ENCODE measurements around the gene PHC3.
"Not testable (repeated sequence)": the region's sequence is repeated elsewhere in the genome, so short reads cannot be mapped to it uniquely, and the experiment has no call there.

Gene PHC3

GRCh38 chr3:170207717-170208116, 26.2 kb upstream of the PHC3 start:
- no peak for DNase-seq (ENCODE audit: extremely low spot score)
- ChIA-PET CTCF (no interaction called here), POLR2A (no interaction called here)
- no peak for TF ChIP-seq TARDBP (IDR thresholded peaks at IDR 0.05)
- TF ChIP-seq ZNF384 (IDR thresholded peaks at IDR 0.05), result no peak

GRCh38 chr3:170206164-170206762, 24.7 kb upstream of the PHC3 start:
- POLR2A ChIA-PET; CTCF ChIA-PET; DNase-seq (ENCODE audit: extremely low spot score): not testable (repeated sequence)

- TF ChIP-seq NFRKB (IDR thresholded peaks at IDR 0.05) (no peak), FOXM1 (IDR thresholded peaks at IDR 0.05; ENCODE audit: borderline replicate concordance) (no peak), FOXA1 (IDR thresholded peaks at IDR 0.05) (no peak), SP1 (IDR thresholded peaks at IDR 0.05) (no peak), HDGF (IDR thresholded peaks at IDR 0.05; ENCODE audit: borderline replicate concordance) (no peak), ARNT (IDR thresholded peaks at IDR 0.05) (no peak), SUZ12 (IDR thresholded peaks at IDR 0.05) (no peak), TARDBP (IDR thresholded peaks at IDR 0.05) (no peak), LEF1 (IDR thresholded peaks at IDR 0.05; ENCODE audit: borderline replicate concordance) (no peak), BHLHE40 (IDR thresholded peaks at IDR 0.05; ENCODE audit: borderline replicate concordance) (no peak), L3MBTL2 (conservative IDR thresholded peaks at IDR 0.05) (no peak)
- DNase-seq (ENCODE audit: extremely low spot score), result no peak
- ChIA-PET POLR2A (no interaction called here), CTCF (no interaction called here)
Measured at GRCh38 chr3:170205302-170205701, 23.8 kb upstream of the PHC3 start.

DNA sequence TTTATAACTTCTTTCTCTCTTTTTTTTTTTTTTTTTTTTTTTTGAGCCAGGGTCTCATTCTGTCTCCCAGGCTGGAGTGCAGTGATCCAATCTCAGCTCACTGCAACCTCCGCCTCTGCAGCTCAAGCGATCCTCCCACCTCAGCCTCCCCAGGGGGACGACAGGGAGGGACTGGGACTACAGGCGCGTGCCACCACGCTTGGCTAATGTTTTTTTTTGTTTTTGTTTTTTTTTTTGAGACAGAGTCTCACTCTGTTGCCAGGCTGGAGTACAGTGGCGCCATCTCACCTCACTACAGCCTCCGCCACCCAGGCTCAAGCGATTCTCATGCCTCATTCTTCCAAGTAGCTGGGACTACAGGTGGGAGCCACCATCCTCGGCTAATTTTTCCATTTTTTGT, 23.0 kb upstream of the PHC3 start:
- CTCF ChIA-PET, result no interaction called here
- POLR2A ChIA-PET, result no interaction called here
- TF ChIP-seq SP1 (IDR thresholded peaks at IDR 0.05) (no peak), BHLHE40 (IDR thresholded peaks at IDR 0.05; ENCODE audit: borderline replicate concordance) (no peak)
- no peak for DNase-seq (ENCODE audit: extremely low spot score)

- no peak for DNase-seq (ENCODE audit: extremely low spot score)
- TF ChIP-seq L3MBTL2 (conservative IDR thresholded peaks at IDR 0.05) (no peak), TARDBP (IDR thresholded peaks at IDR 0.05) (no peak), ELF4 (IDR thresholded peaks at IDR 0.05) (no peak), CTBP1 (IDR thresholded peaks at IDR 0.05; ENCODE audit: borderline replicate concordance) (no peak), SUZ12 (IDR thresholded peaks at IDR 0.05) (no peak), NFRKB (IDR thresholded peaks at IDR 0.05) (no peak), FOXM1 (IDR thresholded peaks at IDR 0.05; ENCODE audit: borderline replicate concordance) (no peak), HDGF (IDR thresholded peaks at IDR 0.05; ENCODE audit: borderline replicate concordance) (no peak), SP1 (IDR thresholded peaks at IDR 0.05) (no peak), FOXA1 (IDR thresholded peaks at IDR 0.05) (no peak), ZNF384 (IDR thresholded peaks at IDR 0.05) (no peak), BHLHE40 (IDR thresholded peaks at IDR 0.05; ENCODE audit: borderline replicate concordance) (no peak), ARNT (IDR thresholded peaks at IDR 0.05) (no peak)
- ChIA-PET CTCF (no interaction called here), POLR2A (no interaction called here)
Measured at GRCh38 chr3:170204023-170204472, 22.5 kb upstream of the PHC3 start.

GRCh38 chr3:170203457-170203856, 21.9 kb upstream of the PHC3 start:
- TF ChIP-seq CTBP1 (IDR thresholded peaks at IDR 0.05; ENCODE audit: borderline replicate concordance) (no peak), FOXA1 (IDR thresholded peaks at IDR 0.05) (no peak), FOXM1 (IDR thresholded peaks at IDR 0.05; ENCODE audit: borderline replicate concordance) (no peak), BHLHE40 (IDR thresholded peaks at IDR 0.05; ENCODE audit: borderline replicate concordance) (no peak), SP1 (IDR thresholded peaks at IDR 0.05) (no peak), FOXK2 (IDR thresholded peaks at IDR 0.05) (no peak), ZNF384 (IDR thresholded peaks at IDR 0.05) (no peak), SUZ12 (IDR thresholded peaks at IDR 0.05) (no peak), TARDBP (IDR thresholded peaks at IDR 0.05) (no peak), NFRKB (IDR thresholded peaks at IDR 0.05) (no peak), LEF1 (IDR thresholded peaks at IDR 0.05; ENCODE audit: borderline replicate concordance) (no peak), ELF4 (IDR thresholded peaks at IDR 0.05) (no peak), L3MBTL2 (conservative IDR thresholded peaks at IDR 0.05) (no peak), ARNT (IDR thresholded peaks at IDR 0.05) (no peak), HDGF (IDR thresholded peaks at IDR 0.05; ENCODE audit: borderline replicate concordance) (no peak)
- TF ChIP-seq, protein P1, sequence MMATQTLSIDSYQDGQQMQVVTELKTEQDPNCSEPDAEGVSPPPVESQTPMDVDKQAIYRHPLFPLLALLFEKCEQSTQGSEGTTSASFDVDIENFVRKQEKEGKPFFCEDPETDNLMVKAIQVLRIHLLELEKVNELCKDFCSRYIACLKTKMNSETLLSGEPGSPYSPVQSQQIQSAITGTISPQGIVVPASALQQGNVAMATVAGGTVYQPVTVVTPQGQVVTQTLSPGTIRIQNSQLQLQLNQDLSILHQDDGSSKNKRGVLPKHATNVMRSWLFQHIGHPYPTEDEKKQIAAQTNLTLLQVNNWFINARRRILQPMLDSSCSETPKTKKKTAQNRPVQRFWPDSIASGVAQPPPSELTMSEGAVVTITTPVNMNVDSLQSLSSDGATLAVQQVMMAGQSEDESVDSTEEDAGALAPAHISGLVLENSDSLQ (IDR thresholded peaks at IDR 0.05), result no peak
- POLR2A ChIA-PET, result no interaction called here
- CTCF ChIA-PET, result no interaction called here
- DNase-seq (ENCODE audit: extremely low spot score), result no peak

DNA sequence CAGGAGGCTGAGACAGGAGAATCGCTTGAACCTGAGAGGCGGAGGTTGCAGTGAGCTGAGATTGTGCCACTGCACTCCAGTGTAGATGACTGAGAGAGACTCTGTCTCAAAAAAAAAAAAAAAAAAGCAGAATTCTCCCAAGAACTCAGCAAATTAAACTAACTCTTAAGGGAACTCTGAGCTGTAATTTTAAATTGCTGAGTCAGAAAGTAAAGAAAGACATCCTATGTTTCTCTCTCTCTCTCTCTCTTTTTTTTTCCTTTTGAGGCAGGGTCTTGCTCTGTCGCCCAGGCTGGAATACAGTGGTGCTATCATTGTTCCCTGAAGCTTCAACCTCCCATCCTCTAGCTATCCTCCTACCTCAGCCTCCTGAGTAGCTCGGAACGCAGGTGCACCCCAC, 20.0 kb upstream of the PHC3 start:
- TF ChIP-seq ZNF384 (IDR thresholded peaks at IDR 0.05), result no peak
- no peak for TF ChIP-seq LEF1 (IDR thresholded peaks at IDR 0.05; ENCODE audit: borderline replicate concordance)
- no peak for TF ChIP-seq ELF4 (IDR thresholded peaks at IDR 0.05)
- no peak for TF ChIP-seq SUZ12 (IDR thresholded peaks at IDR 0.05)
- TF ChIP-seq, protein P1 (IDR thresholded peaks at IDR 0.05), result no peak
- no peak for DNase-seq (ENCODE audit: extremely low spot score)
- ChIA-PET CTCF (no interaction called here), POLR2A (no interaction called here)

- CTCF ChIA-PET, result no interaction called here
- TF ChIP-seq ZNF384 (IDR thresholded peaks at IDR 0.05) (no peak), L3MBTL2 (conservative IDR thresholded peaks at IDR 0.05) (no peak), SP1 (IDR thresholded peaks at IDR 0.05) (no peak), FOXM1 (IDR thresholded peaks at IDR 0.05; ENCODE audit: borderline replicate concordance) (no peak), NFRKB (IDR thresholded peaks at IDR 0.05) (no peak), SUZ12 (IDR thresholded peaks at IDR 0.05) (no peak)
- DNase-seq (ENCODE audit: extremely low spot score), result no peak
- POLR2A ChIA-PET, result no interaction called here
Measured at GRCh38 chr3:170200987-170201386, 19.5 kb upstream of the PHC3 start.
